Vagina (tissue), 2 donors: ENCODE results near the gene C9orf72. TPM values are rescaled to one million over a fixed set of nuclear protein-coding genes. Genes with fewer than 3 reads are reported as not detected.

Source experiments
- DNase-seq, 2 donors: peaks; one replicate each; pipeline ENCODE4 v3.0.0-alpha.2; 2017; ENCODE audit errors: extremely low spot score in 2 of 2
- H3K27ac ChIP-seq: fragments of 200-600 bp; sonication (generic); one replicate; pipeline ENCODE4 v1.5.1; 2019
- H3K27me3 ChIP-seq: fragments of 200-600 bp; sonication (generic); one replicate; pipeline ENCODE4 v1.5.1; 2019
- H3K36me3 ChIP-seq, 2 donors: fragments of 200-600 bp; sonication (generic); one replicate each; pipeline ENCODE4 v1.5.1; 2017 to 2019
- H3K4me1 ChIP-seq: fragments of 200-600 bp; sonication (generic); one replicate; pipeline ENCODE4 v1.5.1; 2019
- H3K4me3 ChIP-seq, 2 donors: fragments of 200-600 bp; sonication (generic); 1 replicate in 1 of 2; 2 replicates in 1 of 2; pipeline ENCODE4 v1.5.1; 2016 to 2019
- H3K9me3 ChIP-seq: fragments of 200-600 bp; sonication (generic); one replicate; pipeline ENCODE4 v1.5.1; 2019
- CTCF ChIP-seq, 3 experiments: fragments of 450-650 bp in 2 of 3; fragments of 200-600 bp in 1 of 3; sonication (generic) in 1 of 3; IDR thresholded peaks; one replicate each; pipeline ENCODE4 v1.5.1; 2017 to 2019; ENCODE audit warnings: antibody characterized with exemption in 3 of 3, mild to moderate bottlenecking in 2 of 3, moderate library complexity in 2 of 3
- POLR2A ChIP-seq, 2 donors: fragments of 450-650 bp; IDR thresholded peaks; one replicate each; pipeline ENCODE4 v1.6.1; 2017; ENCODE audit warnings: antibody characterized with exemption in 2 of 2, mild to moderate bottlenecking in 2 of 2, moderate library complexity in 2 of 2
- POLR2AphosphoS5 ChIP-seq, 2 donors: sonication (generic); formaldehyde crosslinking; IDR thresholded peaks; one replicate each; pipeline ENCODE4 v1.9.0; 2017; ENCODE audit warnings: antibody characterized with exemption in 2 of 2, mild to moderate bottlenecking in 2 of 2, low read depth in 1 of 2; ENCODE audit not compliant: insufficient read depth in 1 of 2
- intact Hi-C: fragments of 100-400 bp; cut with DNase I; formaldehyde crosslinking; loops from one replicate; pipeline ENCODE4 v1.15.1; 2023
- total RNA-seq: library from RNA; depleted of rRNA; stranded (reverse); fragments of >200 nt; gene quantifications from one replicate; pipeline ENCODE4 v1.2.3, GENCODE V29; 2016

The C9orf72 gene
- total RNA-seq, 1 donor from 2014 or later: 18.7 TPM

- no peak for DNase-seq
- Histone ChIP-seq H3K9me3 (no peaks in the 10 kb centered on the region), H3K4me3 (no peak overlapping the region), H3K4me1 (peaks cover 42% of the 10 kb centered on the region), H3K36me3 (no peaks in the 10 kb centered on the region), H3K27ac (no peak overlapping the region), H3K27me3 (no peaks in the 10 kb centered on the region)
- intact Hi-C loops: no loop called here
- TF ChIP-seq POLR2AphosphoS5 (IDR thresholded peaks at IDR 0.05; ENCODE audit: insufficient read depth in 1 of 2, low read depth in 1 of 2) (peak in 1 of 2 donors; percentile 40), CTCF (IDR thresholded peaks at IDR 0.05) (no peak)
These were observed 73.8 kb downstream of the C9orf72 start for GRCh38 chr9:27499451-27499850.

- peaks cover 42% of the 10 kb centered on the region for H3K4me1 ChIP-seq
These were observed 75.3 kb downstream of the C9orf72 start for GRCh38 chr9:27497883-27498417.

More at GRCh38 chr9:27497883-27498417, 75.3 kb downstream of the C9orf72 start:
- intact Hi-C loops: no loop called here
- no peaks in the 10 kb centered on the region for H3K36me3 ChIP-seq
- no peak overlapping the region for H3K27ac ChIP-seq
- no peak overlapping the region for H3K4me3 ChIP-seq
- no peaks in the 10 kb centered on the region for H3K9me3 ChIP-seq
- H3K27me3 ChIP-seq: no peaks in the 10 kb centered on the region
- DNase-seq: no peak
- TF ChIP-seq POLR2A (IDR thresholded peaks at IDR 0.05) (no peak), POLR2AphosphoS5 (IDR thresholded peaks at IDR 0.05; ENCODE audit: insufficient read depth in 1 of 2, low read depth in 1 of 2) (no peak), CTCF (IDR thresholded peaks at IDR 0.05) (no peak)

Other genes starting within 250 kb of the C9orf72 start
- gene IFNK, start 49.2 kb downstream of the C9orf72 start, total RNA-seq: not detected
- 11.0 TPM for gene MOB3B, start 43.7 kb downstream of the C9orf72 start, total RNA-seq